ENCODE results near the gene ZGPAT. TPM values are rescaled to one million over a fixed set of nuclear protein-coding genes. Genes with fewer than 3 reads are reported as not detected.

The ZGPAT gene
- total and polyA plus RNA-seq, 10 of the 15 experiments (the other 5 are each of a cell fraction or from before 2014, with no cell fraction given): 0.58 to 52.9 (median 18.0) TPM

DNA sequence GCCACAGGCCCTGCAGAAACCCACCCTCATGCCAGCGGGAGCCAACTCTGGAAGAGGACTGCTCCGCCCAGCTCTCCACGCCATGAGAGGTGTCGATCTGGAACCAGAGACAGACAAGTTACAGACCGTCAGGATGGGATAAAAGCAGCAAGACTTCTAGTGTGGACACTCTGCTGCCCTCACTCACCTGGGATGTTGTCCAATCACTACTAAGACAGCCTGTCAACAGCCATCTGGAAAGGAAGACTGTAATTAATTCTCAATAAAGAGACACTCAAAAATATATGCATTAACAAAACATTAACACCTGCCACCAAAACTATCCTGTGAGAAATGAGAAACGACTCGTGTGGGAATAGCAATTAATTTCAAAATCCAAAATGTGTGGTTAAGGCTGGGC is 60.0 kb downstream of the ZGPAT start:
- no peak overlapping the region for H3K4me2 ChIP-seq (ENCODE audit: control insufficient read depth, insufficient read depth)
- RAD21 ChIA-PET (ENCODE audit: unreplicated experiment): no interaction called here
- DNase-seq (ENCODE audit: low read depth, low spot score) (no peak), ATAC-seq (no peak), FAIRE-seq (no peak)
- intact Hi-C loops (cut with micrococcal nuclease; ENCODE audit: unreplicated experiment) (no loop called here), in situ Hi-C loops (cut with MboI) (no loop called here)
- BruUV-seq (replicated peaks): no TSS peak
- H4K20me1 ChIP-seq (ENCODE audit: control insufficient read depth, insufficient read depth): no peaks in the 10 kb centered on the region
- no peak overlapping the region for H3K27ac ChIP-seq (ENCODE audit: control insufficient read depth, insufficient read depth)
- CTCF ChIA-PET: no interaction called here
- no peaks in the 10 kb centered on the region for H3K4me1 ChIP-seq (ENCODE audit: control insufficient read depth, insufficient read depth, low read length)
- H3K79me2 ChIP-seq (ENCODE audit: control insufficient read depth, insufficient read depth, low read length): no peaks in the 10 kb centered on the region
- 57% methylated on average over 7 of the region's 7 CpGs for WGBS (ENCODE audit: insufficient coverage, insufficient replicate concordance, low lambda C conversion rate, missing lambda C conversion rate)
- no peak overlapping the region for H2AFZ ChIP-seq (ENCODE audit: control insufficient read depth, low read depth, low read length)
- H3K9me3 ChIP-seq (replicated peaks; ENCODE audit: control insufficient read depth, insufficient read depth, low read length): no peaks in the 10 kb centered on the region
- H3K9ac ChIP-seq (ENCODE audit: control insufficient read depth, insufficient read depth, low read length): no peak overlapping the region
- H3K4me3 ChIP-seq: no peak overlapping the region
- H3K27me3 ChIP-seq (replicated peaks in 1 of 2; ENCODE audit: control insufficient read depth in 2 of 2, insufficient read depth in 2 of 2, low read length in 1 of 2): no peaks in the 10 kb centered on the region
- TF ChIP-seq SIX5 (IDR thresholded peaks at IDR 0.05; ENCODE audit: low read depth, low read length, severe bottlenecking) (no peak), TARDBP (IDR thresholded peaks at IDR 0.05; ENCODE audit: borderline replicate concordance) (no peak), IKZF2 (IDR thresholded peaks at IDR 0.05) (no peak), PML (IDR thresholded peaks at IDR 0.05; ENCODE audit: low read length) (no peak), MXI1 (IDR thresholded peaks at IDR 0.05; ENCODE audit: low read depth, low read length) (no peak), CBX5 (IDR thresholded peaks at IDR 0.05; ENCODE audit: low read depth) (no peak), SUPT20H (IDR thresholded peaks at IDR 0.05; ENCODE audit: borderline replicate concordance, control insufficient read depth, low read depth, low read length) (no peak), MYB (IDR thresholded peaks at IDR 0.05; ENCODE audit: borderline replicate concordance, low read depth, low read length) (no peak), MEF2A (IDR thresholded peaks at IDR 0.05; ENCODE audit: insufficient read depth, low read depth, low read length) (no peak), HDAC6 (IDR thresholded peaks at IDR 0.05; ENCODE audit: unreplicated experiment) (no peak), MEF2B (IDR thresholded peaks at IDR 0.05; ENCODE audit: partially characterized antibody, poor library complexity, severe bottlenecking) (no peak), PAX8 (IDR thresholded peaks at IDR 0.05) (no peak)
- POLR2A ChIA-PET: no interaction called here
- SMC1A ChIA-PET (ENCODE audit: uncharacterized antibody, unreplicated experiment): no interaction called here
- no peaks in the 10 kb centered on the region for H3K36me3 ChIP-seq (ENCODE audit: control insufficient read depth in 2 of 2, insufficient read depth in 2 of 2, low read length in 1 of 2)

All from GM12878 (cell line).